ENCODE data around the gene RAD51B.

Gene RAD51B

DNA sequence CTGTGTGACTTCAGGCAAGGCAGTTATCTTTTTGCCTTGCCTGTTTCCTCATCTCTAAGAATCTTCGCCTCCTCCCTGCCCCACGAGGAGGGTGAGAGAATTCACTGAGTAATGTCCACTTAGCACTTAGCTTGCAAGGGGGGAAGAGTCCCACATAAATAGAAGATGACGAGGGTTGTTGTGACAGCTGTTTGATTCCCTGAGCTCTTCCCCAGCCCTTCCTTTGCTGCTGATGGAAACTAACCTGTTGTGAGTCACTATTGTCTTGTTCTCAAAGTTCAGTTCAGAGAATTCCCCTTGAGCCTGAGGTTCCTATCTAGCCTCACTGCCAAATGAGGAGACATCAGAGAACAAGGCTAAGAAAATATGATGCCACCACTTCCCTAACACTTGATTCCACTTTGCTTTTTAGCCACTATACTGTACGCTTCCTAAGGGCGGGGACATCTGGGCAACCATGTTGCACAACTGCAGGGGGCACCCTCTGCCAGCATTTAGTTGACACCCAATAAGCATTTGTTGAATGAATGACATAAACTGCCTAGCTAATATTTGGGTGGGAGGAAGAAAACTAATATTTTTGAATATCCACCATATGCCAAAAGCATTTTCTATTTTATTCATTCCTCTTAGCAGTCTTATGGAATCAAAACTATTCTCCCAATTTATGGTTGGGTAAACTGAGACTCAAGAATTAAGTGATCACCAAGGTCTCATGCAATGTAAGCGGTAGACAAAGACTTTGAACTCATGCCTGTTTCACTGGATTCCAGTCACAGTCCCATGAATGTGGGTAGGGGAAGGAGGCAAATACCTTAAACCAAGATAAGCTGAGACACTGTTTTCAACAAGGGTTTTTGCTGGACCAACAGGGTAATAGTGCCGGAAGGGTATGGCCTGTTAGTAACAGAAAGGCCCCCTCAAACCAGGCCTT lies 895.7 kb downstream of the RAD51B start:
- no peak for DNase-seq (ENCODE audit: low read depth)

GRCh38 chr14:68716698-68717097 lies 897.1 kb downstream of the RAD51B start:
- DNase-seq (ENCODE audit: low read depth), result no peak
- no peak overlapping the region for H3K4me3 ChIP-seq (ENCODE audit: low read length)
- H3K9me3 ChIP-seq (ENCODE audit: control insufficient read depth, low read length), result peaks cover 4% of the 10 kb centered on the region
- no peak overlapping the region for H3K9ac ChIP-seq (ENCODE audit: low read length)
- H3K4me1 ChIP-seq (ENCODE audit: control insufficient read depth, insufficient read depth, low read length), result no peaks in the 10 kb centered on the region
- H3K27me3 ChIP-seq (replicated peaks; ENCODE audit: control insufficient read depth, insufficient read depth, low read length), result no peaks in the 10 kb centered on the region
- no peaks in the 10 kb centered on the region for H3K36me3 ChIP-seq (ENCODE audit: control insufficient read depth, insufficient read depth, low read length, severe bottlenecking)

More for the DNA sequence above, 895.7 kb downstream of the RAD51B start:
- Histone ChIP-seq H3K4me3 (ENCODE audit: low read length) (no peak overlapping the region), H3K9ac (ENCODE audit: low read length) (no peak overlapping the region), H3K36me3 (ENCODE audit: control insufficient read depth, insufficient read depth, low read length, severe bottlenecking) (no peaks in the 10 kb centered on the region), H3K27me3 (replicated peaks; ENCODE audit: control insufficient read depth, insufficient read depth, low read length) (no peaks in the 10 kb centered on the region), H3K4me1 (ENCODE audit: control insufficient read depth, insufficient read depth, low read length) (no peaks in the 10 kb centered on the region), H3K9me3 (ENCODE audit: control insufficient read depth, low read length) (peaks cover 3% of the 10 kb centered on the region)

DNA sequence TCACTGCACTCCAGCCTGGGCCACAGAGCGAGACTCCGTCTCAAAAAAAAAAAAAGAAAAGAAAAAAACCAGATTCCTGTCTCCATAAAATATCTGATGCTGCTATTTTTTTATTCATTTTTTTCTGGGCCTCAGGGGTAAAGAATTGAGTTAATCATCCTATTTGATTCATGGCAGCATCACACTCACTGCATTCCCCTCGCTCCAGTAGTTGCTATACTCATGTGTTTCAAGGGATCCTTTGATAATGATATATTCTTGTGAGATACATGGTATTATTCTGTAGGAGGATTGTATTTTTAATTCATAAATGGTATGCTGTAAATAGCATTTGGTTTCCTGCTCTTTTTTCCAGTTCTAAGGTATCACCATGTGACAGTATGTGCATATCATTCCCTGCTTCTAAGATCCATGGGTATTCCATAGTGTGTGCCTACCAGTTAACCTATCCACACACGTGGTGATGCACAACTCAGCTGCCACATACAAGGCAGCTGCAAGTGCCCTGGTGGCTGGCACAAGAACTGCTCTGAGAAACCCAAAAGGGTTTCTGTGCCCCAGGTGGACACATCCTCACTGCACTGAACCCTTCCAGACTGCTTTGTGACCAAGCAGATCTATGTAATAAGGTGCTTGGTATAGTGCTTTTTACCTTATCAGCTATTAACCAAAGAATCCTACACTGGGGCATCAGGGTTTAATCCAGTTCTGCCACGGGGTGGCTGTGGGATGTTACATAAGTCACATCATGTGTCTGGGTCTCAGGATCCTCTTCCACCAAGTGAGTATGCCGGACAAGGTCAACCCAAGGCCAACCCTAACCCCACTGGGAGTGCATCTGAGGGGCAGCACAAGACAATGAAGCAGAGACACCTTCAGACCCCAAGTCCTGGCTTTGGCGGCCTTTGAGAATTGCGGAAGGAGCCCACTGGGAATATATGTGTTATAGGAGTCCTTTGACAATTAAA lies 898.7 kb downstream of the RAD51B start:
- Histone ChIP-seq H3K9ac (ENCODE audit: low read length) (no peak overlapping the region), H3K27me3 (replicated peaks; ENCODE audit: control insufficient read depth, insufficient read depth, low read length) (no peaks in the 10 kb centered on the region), H3K4me1 (ENCODE audit: control insufficient read depth, insufficient read depth, low read length) (no peaks in the 10 kb centered on the region), H3K36me3 (ENCODE audit: control insufficient read depth, insufficient read depth, low read length, severe bottlenecking) (no peaks in the 10 kb centered on the region), H3K9me3 (ENCODE audit: control insufficient read depth, low read length) (peaks cover 4% of the 10 kb centered on the region), H3K4me3 (ENCODE audit: low read length) (no peak overlapping the region)
- no peak for DNase-seq (ENCODE audit: low read depth)

- H3K4me3 ChIP-seq (ENCODE audit: low read length), result no peak overlapping the region
- H3K36me3 ChIP-seq (ENCODE audit: control insufficient read depth, insufficient read depth, low read length, severe bottlenecking), result no peaks in the 10 kb centered on the region
- H3K9me3 ChIP-seq (ENCODE audit: control insufficient read depth, low read length), result peaks cover 4% of the 10 kb centered on the region
- no peaks in the 10 kb centered on the region for H3K27me3 ChIP-seq (replicated peaks; ENCODE audit: control insufficient read depth, insufficient read depth, low read length)
- no peaks in the 10 kb centered on the region for H3K4me1 ChIP-seq (ENCODE audit: control insufficient read depth, insufficient read depth, low read length)
- DNase-seq (ENCODE audit: low read depth), result no peak
- H3K9ac ChIP-seq (ENCODE audit: low read length), result no peak overlapping the region
These were observed 900.2 kb downstream of the RAD51B start for GRCh38 chr14:68719634-68720384.

DNA sequence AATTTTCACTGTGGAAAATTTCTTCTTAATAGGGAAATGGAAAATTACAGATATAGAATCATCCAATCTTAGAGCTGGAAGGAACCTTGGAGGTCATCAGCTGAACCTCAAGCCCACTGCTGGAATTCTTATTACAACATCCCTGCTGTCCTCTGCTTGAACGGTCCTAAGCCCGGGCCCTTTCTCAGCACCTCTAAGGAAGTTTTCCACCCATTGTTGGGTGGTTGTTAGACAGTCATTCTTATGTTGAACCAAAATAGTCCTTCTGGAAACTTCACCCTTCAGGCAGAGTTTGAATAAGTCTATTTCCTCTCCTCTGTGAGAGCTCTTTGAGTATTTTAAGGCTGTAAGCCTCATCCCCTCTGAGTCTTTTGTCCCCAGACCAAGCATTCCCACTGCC lies 902.6 kb downstream of the RAD51B start:
- Histone ChIP-seq H3K4me1 (ENCODE audit: control insufficient read depth, insufficient read depth, low read length) (no peaks in the 10 kb centered on the region), H3K9ac (ENCODE audit: low read length) (no peak overlapping the region), H3K9me3 (ENCODE audit: control insufficient read depth, low read length) (peaks cover 4% of the 10 kb centered on the region), H3K27me3 (replicated peaks; ENCODE audit: control insufficient read depth, insufficient read depth, low read length) (no peaks in the 10 kb centered on the region), H3K36me3 (ENCODE audit: control insufficient read depth, insufficient read depth, low read length, severe bottlenecking) (no peaks in the 10 kb centered on the region), H3K4me3 (ENCODE audit: low read length) (no peak overlapping the region)
- DNase-seq (ENCODE audit: low read depth), result no peak

DNA sequence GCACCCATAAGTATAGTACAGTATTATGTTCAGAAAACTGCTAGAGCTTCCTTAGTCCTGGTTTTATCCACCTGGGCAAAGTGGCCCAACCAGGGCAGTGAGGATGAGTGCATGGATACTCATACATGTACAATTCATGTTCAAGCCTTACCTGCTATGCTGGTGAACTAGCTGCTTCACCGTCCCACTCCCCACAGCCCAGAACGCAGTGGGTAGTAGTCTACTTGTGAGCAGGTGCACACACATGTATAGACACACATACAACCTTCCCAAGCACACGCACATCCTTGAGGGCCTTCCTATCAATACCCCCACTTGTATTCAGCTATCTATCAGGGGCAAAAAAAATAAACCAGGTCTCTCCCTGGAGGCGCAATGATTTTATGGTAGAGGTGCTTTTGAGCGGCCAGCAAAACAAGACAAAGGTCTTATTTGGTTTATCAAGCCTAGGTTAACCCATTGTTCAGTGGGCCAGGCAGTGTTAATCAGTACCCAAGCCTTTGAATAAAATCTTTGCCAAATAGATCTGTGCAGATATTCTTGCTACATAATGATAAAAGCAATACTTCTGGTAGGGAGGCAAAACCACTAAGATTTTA lies 903.5 kb downstream of the RAD51B start:
- no peaks in the 10 kb centered on the region for H3K36me3 ChIP-seq (ENCODE audit: control insufficient read depth, insufficient read depth, low read length, severe bottlenecking)
- no peak overlapping the region for H3K9ac ChIP-seq (ENCODE audit: low read length)
- H3K4me1 ChIP-seq (ENCODE audit: control insufficient read depth, insufficient read depth, low read length), result no peaks in the 10 kb centered on the region
- H3K9me3 ChIP-seq (ENCODE audit: control insufficient read depth, low read length), result peaks cover 4% of the 10 kb centered on the region
- no peak overlapping the region for H3K4me3 ChIP-seq (ENCODE audit: low read length)
- H3K27me3 ChIP-seq (replicated peaks; ENCODE audit: control insufficient read depth, insufficient read depth, low read length), result no peaks in the 10 kb centered on the region
- no peak for DNase-seq (ENCODE audit: low read depth)

DNA sequence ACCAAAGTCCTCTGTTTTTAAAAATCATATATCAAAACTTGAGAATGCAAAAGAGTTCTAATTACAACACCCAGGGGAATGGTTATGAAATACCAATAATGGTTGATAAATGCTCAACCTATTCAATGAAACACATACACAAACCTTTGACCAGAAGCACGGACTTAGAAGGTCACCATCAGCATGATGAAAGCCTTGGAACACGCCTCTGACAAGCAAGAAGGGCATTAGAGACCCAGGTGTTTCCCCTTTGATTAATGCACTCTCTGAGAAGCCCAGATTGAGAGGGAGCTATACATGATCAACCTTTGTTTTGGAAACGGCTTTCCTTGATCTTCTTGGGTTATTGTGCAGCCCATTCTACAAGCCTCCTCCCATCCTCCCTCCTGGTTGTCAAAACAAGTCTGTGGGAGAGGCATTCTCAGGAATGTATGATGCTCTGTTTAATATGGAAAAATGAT lies 904.3 kb downstream of the RAD51B start:
- H3K4me1 ChIP-seq (ENCODE audit: control insufficient read depth, insufficient read depth, low read length), result no peaks in the 10 kb centered on the region
- H3K36me3 ChIP-seq (ENCODE audit: control insufficient read depth, insufficient read depth, low read length, severe bottlenecking), result no peaks in the 10 kb centered on the region

DNA sequence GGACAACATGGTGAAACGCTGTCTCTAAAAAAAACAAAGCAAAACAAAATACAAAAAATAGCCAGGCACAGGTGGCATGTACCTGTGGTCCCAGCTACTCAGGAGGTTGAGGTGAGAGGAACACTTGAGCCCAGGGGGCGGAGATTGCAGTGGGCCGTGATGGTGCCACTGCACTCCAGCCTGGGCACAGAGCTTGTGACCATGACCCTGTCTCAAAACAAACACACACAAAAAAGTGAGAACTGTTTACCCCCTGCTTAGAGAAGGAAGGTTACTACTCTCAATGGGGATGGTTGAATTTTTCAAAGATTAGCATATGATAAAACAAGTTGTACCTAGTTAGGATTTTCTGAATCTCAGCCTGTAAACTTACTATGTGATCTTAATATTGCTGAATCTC lies 905.3 kb downstream of the RAD51B start:
- H3K27me3 ChIP-seq (replicated peaks; ENCODE audit: control insufficient read depth, insufficient read depth, low read length), result no peaks in the 10 kb centered on the region
- peaks cover 4% of the 10 kb centered on the region for H3K9me3 ChIP-seq (ENCODE audit: control insufficient read depth, low read length)
- no peaks in the 10 kb centered on the region for H3K36me3 ChIP-seq (ENCODE audit: control insufficient read depth, insufficient read depth, low read length, severe bottlenecking)

More for the DNA sequence above, 904.3 kb downstream of the RAD51B start:
- no peaks in the 10 kb centered on the region for H3K27me3 ChIP-seq (replicated peaks; ENCODE audit: control insufficient read depth, insufficient read depth, low read length)
- no peak overlapping the region for H3K9ac ChIP-seq (ENCODE audit: low read length)
- peaks cover 4% of the 10 kb centered on the region for H3K9me3 ChIP-seq (ENCODE audit: control insufficient read depth, low read length)
- H3K4me3 ChIP-seq (ENCODE audit: low read length), result no peak overlapping the region
- DNase-seq (ENCODE audit: low read depth), result no peak

DNA sequence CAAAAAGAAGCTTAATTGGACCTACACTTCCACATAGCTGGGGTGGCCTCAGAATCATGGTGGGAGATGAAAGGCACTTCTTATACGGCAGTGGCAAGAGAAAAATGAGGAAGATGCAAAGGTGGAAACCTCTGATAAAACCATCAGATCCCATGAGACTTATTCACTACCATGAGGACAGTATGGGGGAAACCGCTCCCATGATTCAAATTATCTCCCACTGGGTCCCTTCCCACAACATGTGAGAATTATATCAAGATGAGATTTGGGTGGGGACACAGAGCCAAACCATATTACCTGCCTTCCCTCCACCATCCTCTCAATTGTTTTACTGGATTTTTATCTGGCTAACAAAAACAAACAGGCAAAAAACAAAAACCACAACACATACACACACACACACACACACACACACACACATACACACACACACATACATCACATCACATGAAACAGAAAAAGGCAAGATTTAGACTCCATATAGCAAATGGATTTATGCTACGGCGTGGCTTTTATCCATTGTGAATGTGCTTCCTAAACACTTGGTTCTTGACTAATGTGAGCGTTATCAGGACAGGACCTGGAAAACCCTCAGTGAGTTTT lies 906.6 kb downstream of the RAD51B start:
- DNase-seq (ENCODE audit: low read depth), result no peak
- no peaks in the 10 kb centered on the region for H3K27me3 ChIP-seq (replicated peaks; ENCODE audit: control insufficient read depth, insufficient read depth, low read length)

More for the DNA sequence above, 905.3 kb downstream of the RAD51B start:
- Histone ChIP-seq H3K9ac (ENCODE audit: low read length) (no peak overlapping the region), H3K4me1 (ENCODE audit: control insufficient read depth, insufficient read depth, low read length) (no peaks in the 10 kb centered on the region), H3K4me3 (ENCODE audit: low read length) (no peak overlapping the region)
- no peak for DNase-seq (ENCODE audit: low read depth)

DNA sequence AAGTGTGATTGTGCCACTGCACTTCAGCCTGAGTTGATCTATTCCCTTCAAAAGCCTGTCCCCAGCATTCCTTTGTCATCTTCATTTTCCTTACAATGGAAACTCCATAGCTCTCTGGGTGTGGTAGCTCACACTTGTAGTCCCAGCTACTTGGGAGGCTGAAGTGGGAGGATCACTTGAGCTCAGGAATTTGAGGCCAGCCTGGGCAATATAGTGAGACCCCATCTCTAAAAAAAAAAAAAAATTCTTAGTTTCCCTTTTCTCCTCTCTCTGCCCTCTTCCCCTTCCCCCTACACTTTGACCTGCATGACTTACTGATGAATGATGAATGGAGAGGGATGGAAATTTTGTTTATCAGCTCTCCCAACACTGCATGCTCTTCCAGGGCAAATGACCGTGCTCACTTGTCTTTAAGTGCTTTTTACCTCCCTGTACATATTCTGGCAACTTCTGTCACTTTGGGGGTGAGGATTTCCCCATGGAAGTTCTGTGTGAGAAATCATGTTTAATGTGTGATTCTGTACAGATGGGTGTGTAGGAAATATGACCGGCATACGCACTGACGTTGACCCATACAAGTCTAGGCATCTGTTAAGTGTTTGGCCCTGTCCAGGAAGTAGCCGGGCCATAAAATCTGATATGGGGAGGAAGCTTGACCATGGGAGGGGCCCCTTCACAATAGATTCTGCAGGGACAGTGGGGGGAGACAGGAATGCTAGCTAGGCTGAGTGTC lies 907.9 kb downstream of the RAD51B start:
- H3K4me1 ChIP-seq (ENCODE audit: control insufficient read depth, insufficient read depth, low read length), result no peaks in the 10 kb centered on the region
- no peaks in the 10 kb centered on the region for H3K36me3 ChIP-seq (ENCODE audit: control insufficient read depth, insufficient read depth, low read length, severe bottlenecking)
- H3K9ac ChIP-seq (ENCODE audit: low read length), result no peak overlapping the region
- DNase-seq (ENCODE audit: low read depth), result no peak
- no peak overlapping the region for H3K4me3 ChIP-seq (ENCODE audit: low read length)
- no peaks in the 10 kb centered on the region for H3K27me3 ChIP-seq (replicated peaks; ENCODE audit: control insufficient read depth, insufficient read depth, low read length)
- H3K9me3 ChIP-seq (ENCODE audit: control insufficient read depth, low read length), result no peaks in the 10 kb centered on the region

More for the DNA sequence above, 906.6 kb downstream of the RAD51B start:
- Histone ChIP-seq H3K9ac (ENCODE audit: low read length) (no peak overlapping the region), H3K36me3 (ENCODE audit: control insufficient read depth, insufficient read depth, low read length, severe bottlenecking) (no peaks in the 10 kb centered on the region), H3K4me1 (ENCODE audit: control insufficient read depth, insufficient read depth, low read length) (no peaks in the 10 kb centered on the region), H3K9me3 (ENCODE audit: control insufficient read depth, low read length) (no peaks in the 10 kb centered on the region), H3K4me3 (ENCODE audit: low read length) (no peak overlapping the region)
